ENCODE results near the gene ZCCHC24.

DNA sequence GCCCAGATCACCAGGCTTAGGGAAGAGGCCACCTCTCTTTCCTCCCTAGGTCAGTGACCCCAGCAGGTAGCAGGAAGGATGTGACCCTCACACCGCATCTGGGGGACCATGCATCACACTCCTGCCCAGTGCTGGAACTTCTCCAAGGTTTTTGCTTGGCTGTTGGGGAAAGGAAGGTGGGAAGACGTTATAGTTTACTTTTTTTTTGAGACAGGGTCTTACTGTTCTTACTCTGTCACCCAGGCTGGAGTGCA is 8.6 kb downstream of the ZCCHC24 start:
- TF ChIP-seq, protein P1, sequence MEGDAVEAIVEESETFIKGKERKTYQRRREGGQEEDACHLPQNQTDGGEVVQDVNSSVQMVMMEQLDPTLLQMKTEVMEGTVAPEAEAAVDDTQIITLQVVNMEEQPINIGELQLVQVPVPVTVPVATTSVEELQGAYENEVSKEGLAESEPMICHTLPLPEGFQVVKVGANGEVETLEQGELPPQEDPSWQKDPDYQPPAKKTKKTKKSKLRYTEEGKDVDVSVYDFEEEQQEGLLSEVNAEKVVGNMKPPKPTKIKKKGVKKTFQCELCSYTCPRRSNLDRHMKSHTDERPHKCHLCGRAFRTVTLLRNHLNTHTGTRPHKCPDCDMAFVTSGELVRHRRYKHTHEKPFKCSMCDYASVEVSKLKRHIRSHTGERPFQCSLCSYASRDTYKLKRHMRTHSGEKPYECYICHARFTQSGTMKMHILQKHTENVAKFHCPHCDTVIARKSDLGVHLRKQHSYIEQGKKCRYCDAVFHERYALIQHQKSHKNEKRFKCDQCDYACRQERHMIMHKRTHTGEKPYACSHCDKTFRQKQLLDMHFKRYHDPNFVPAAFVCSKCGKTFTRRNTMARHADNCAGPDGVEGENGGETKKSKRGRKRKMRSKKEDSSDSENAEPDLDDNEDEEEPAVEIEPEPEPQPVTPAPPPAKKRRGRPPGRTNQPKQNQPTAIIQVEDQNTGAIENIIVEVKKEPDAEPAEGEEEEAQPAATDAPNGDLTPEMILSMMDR (IDR thresholded peaks at IDR 0.05), result no peak
- TF ChIP-seq POLR2A (IDR thresholded peaks at IDR 0.05), result no peak
- TF ChIP-seq EP300 (IDR thresholded peaks at IDR 0.05), result no peak
